ENCODE data around the gene MBD5.
"Not testable (repeated sequence)": the region's sequence is repeated elsewhere in the genome, so short reads cannot be mapped to it uniquely, and the experiment has no call there.

Gene MBD5

DNA sequence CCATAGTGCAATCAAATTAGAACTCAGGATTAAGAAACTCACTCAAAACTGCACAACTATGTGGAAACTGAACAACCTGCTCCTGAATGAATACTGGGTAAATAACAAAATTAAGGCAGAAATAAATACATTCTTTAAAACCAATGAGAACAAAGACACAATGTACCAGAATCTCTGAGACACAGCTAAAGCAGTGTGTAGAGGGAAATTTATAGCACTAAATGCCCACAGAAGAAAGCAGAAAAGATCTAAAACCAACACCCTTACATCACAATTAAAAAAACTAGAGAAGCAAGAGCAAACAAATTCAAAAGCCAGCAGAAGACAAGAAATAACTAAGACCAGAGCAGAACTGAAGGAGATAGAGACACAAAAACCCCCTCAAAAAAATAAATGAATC lies 18.5 kb upstream of the MBD5 start:
- not testable (repeated sequence) for H3K9me3 ChIP-seq (ENCODE audit: control insufficient read depth in 1 of 2, low read length in 2 of 2); H3K4me3 ChIP-seq (ENCODE audit: low read depth in 1 of 2, low read length in 2 of 2); H3K36me3 ChIP-seq (ENCODE audit: control insufficient read depth in 1 of 2, insufficient read depth in 2 of 2, low read length in 2 of 2); H3K4me1 ChIP-seq (ENCODE audit: control insufficient read depth in 1 of 2, insufficient read depth in 2 of 2, low read length in 2 of 2); H3K27me3 ChIP-seq (ENCODE audit: low read depth, low read length); H3K27ac ChIP-seq (ENCODE audit: low read length)

DNA sequence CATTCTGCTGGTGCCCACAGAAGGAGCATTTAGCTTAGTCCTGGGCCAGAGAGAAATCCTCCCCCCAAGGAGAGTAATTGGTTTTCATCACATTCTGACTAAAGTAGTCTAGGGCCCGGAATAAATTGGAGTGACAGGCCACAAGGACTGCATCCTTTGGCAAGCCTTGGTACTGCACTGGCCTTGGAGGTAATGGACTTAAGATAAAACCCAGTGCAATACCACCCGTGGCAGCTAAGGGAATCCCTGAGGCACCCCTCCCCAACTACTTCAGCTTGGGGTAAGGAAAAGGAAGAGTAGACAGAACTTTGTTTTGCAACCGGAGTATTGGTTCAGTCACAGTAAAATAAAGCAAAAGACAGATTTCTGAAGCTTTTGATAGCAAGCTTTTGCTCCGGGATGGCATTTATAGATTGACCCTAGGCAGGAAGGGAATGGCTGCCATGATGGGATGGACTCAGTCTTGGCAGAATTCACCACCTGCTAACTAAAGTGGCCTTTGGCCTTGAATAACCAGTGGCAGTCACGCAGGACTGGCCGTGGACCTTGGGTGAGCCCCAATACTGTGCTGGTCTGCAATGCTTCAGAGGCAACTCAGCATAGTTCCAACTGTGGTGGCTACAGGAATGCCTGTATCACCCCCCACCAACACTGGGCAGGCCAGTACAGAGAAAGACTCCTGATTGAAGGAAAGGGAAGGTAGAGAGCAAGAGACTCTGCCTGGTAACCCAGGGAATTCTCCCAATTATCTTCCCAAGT lies 14.5 kb upstream of the MBD5 start:
- Histone ChIP-seq H3K36me3 (ENCODE audit: control insufficient read depth in 1 of 2, insufficient read depth in 2 of 2, low read length in 2 of 2) (no peaks in the 10 kb centered on the region), H3K9me3 (ENCODE audit: control insufficient read depth in 1 of 2, low read length in 2 of 2) (peaks cover 0 to 3% of the 10 kb centered on the region in 2 donors), H3K4me3 (ENCODE audit: low read depth in 1 of 2, low read length in 2 of 2) (no peak overlapping the region), H3K27me3 (ENCODE audit: low read depth, low read length) (no peaks in the 10 kb centered on the region), H3K4me1 (ENCODE audit: control insufficient read depth in 1 of 2, insufficient read depth in 2 of 2, low read length in 2 of 2) (no peaks in the 10 kb centered on the region), H3K27ac (ENCODE audit: low read length) (no peak overlapping the region)

- Histone ChIP-seq H3K36me3 (ENCODE audit: control insufficient read depth in 1 of 2, insufficient read depth in 2 of 2, low read length in 2 of 2) (no peaks in the 10 kb centered on the region), H3K4me3 (ENCODE audit: low read depth in 1 of 2, low read length in 2 of 2) (no peak overlapping the region), H3K27ac (ENCODE audit: low read length) (no peak overlapping the region), H3K9me3 (ENCODE audit: control insufficient read depth in 1 of 2, low read length in 2 of 2) (peaks cover 0 to 3% of the 10 kb centered on the region in 2 donors), H3K27me3 (ENCODE audit: low read depth, low read length) (no peaks in the 10 kb centered on the region), H3K4me1 (ENCODE audit: control insufficient read depth in 1 of 2, insufficient read depth in 2 of 2, low read length in 2 of 2) (no peaks in the 10 kb centered on the region)
Measured at GRCh38 chr2:148007219-148007900, 13.5 kb upstream of the MBD5 start.

DNA sequence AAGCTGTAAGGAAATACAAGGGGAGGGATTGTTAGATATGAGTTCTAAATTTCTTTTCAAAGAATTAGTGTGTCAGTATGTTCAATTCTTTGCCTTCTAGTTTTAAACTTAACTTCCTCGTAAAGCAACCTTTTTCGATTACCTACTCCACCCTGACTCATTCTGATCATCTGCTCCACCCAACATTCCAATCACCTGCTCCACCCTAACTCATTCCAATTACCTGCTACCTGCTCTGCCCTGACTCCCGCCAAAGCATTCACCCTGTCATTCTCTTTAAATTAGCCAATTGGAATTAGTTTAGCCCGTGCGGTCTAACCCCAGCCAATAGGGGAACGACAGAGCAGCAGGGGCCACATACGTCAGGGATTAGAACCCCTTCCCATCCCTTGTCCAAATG lies 12.5 kb upstream of the MBD5 start:
- not testable (repeated sequence) for H3K9me3 ChIP-seq (ENCODE audit: control insufficient read depth in 1 of 2, low read length in 2 of 2); H3K27ac ChIP-seq (ENCODE audit: low read length); H3K4me1 ChIP-seq (ENCODE audit: control insufficient read depth in 1 of 2, insufficient read depth in 2 of 2, low read length in 2 of 2); H3K36me3 ChIP-seq (ENCODE audit: control insufficient read depth in 1 of 2, insufficient read depth in 2 of 2, low read length in 2 of 2); H3K27me3 ChIP-seq (ENCODE audit: low read depth, low read length); H3K4me3 ChIP-seq (ENCODE audit: low read depth in 1 of 2, low read length in 2 of 2)

- no peak overlapping the region for H3K4me3 ChIP-seq (ENCODE audit: low read depth in 1 of 2, low read length in 2 of 2)
- H3K27me3 ChIP-seq (ENCODE audit: low read depth, low read length): no peaks in the 10 kb centered on the region
- H3K9me3 ChIP-seq (ENCODE audit: control insufficient read depth in 1 of 2, low read length in 2 of 2): no peaks in the 10 kb centered on the region
- H3K36me3 ChIP-seq (ENCODE audit: control insufficient read depth in 1 of 2, insufficient read depth in 2 of 2, low read length in 2 of 2): no peaks in the 10 kb centered on the region
- peaks cover 0 to 4% of the 10 kb centered on the region in 2 donors for H3K4me1 ChIP-seq (ENCODE audit: control insufficient read depth in 1 of 2, insufficient read depth in 2 of 2, low read length in 2 of 2)
- no peak overlapping the region for H3K27ac ChIP-seq (ENCODE audit: low read length)
Measured at GRCh38 chr2:148013876-148014275, 7.0 kb upstream of the MBD5 start.

DNA sequence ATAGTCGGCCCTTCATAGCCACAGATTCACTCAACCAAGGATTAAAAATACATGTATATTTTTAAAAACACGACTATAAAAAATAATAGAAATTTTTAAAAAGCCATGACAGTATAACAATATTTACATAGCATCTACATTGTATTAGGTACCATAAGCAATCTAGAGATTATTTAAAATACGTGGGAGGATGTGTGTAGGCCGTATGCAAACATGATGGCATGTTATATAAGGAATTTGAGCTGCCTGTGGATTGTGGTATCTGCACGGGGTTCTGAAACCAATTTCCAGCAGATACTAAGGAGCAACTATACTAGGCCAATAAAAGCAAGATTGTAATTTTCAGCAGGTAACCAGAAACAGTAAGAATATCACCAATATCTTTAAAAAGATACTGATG lies 6.3 kb upstream of the MBD5 start:
- Histone ChIP-seq H3K4me1 (ENCODE audit: control insufficient read depth in 1 of 2, insufficient read depth in 2 of 2, low read length in 2 of 2) (peaks cover 0 to 11% of the 10 kb centered on the region in 2 donors), H3K4me3 (ENCODE audit: low read depth in 1 of 2, low read length in 2 of 2) (no peak overlapping the region), H3K27ac (ENCODE audit: low read length) (no peak overlapping the region), H3K36me3 (ENCODE audit: control insufficient read depth in 1 of 2, insufficient read depth in 2 of 2, low read length in 2 of 2) (no peaks in the 10 kb centered on the region), H3K9me3 (ENCODE audit: control insufficient read depth in 1 of 2, low read length in 2 of 2) (no peaks in the 10 kb centered on the region), H3K27me3 (ENCODE audit: low read depth, low read length) (no peaks in the 10 kb centered on the region)

DNA sequence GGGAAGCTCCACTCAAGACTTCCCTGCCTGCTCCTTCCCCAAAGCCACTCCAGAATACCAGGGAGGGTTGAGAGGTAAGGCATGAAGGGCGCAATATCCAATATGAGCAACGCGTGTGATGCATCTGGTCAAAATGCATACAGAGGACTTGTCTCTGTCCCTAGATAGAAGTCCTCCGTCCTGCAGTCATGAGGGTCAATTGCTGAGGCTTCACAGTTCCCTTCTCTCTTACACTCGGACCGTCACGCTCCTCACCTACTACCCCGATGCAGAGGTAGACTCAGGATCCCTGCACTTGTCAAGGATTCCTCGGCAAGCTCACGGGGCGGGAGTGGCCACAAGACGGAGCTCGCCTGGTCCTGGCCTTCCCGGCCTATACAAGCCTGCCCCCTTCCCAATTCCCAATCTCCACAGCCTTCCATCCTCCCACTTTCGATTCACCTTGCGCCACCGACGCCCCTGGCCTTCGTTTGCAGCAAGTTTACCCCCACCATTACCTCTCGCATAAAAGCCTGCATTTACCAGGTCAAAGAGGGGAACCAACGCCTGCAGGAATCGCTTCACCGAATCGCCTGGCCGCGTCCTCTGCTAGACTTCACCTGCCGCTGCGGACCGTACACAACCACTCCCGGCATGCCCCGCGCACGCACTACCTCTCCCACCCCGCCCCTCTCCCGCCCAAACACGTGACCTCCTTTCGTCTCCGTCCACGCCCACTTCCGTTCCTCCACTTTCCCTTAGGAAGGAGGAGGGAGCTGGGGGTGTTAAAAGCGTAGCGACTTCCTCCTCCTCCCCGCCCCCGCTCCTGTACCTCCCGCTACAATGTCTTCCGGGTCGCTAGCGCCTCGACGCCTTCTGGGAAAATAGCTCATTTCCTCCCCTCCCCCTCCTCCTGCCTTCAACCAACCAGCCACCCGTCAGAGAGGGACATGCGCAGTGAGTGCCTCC lies 506 bp upstream of the MBD5 start, which contains the start of gene ORC4:
Gene ORC4 (minus strand): TSS at position 627 of the 948 bp plus-strand sequence. CDS start 44,779 bp downstream, outside the sequence.
- no peaks in the 10 kb centered on the region for H3K36me3 ChIP-seq (ENCODE audit: control insufficient read depth in 1 of 2, insufficient read depth in 2 of 2, low read length in 2 of 2)
- no peaks in the 10 kb centered on the region for H3K27me3 ChIP-seq (ENCODE audit: low read depth, low read length)
- H3K4me1 ChIP-seq (ENCODE audit: control insufficient read depth in 1 of 2, insufficient read depth in 2 of 2, low read length in 2 of 2): peaks cover 0 to 22% of the 10 kb centered on the region in 2 donors
- peak within 1 kb of the TSS; percentile 92 to 94 for H3K4me3 ChIP-seq (ENCODE audit: low read depth in 1 of 2, low read length in 2 of 2)
- H3K9me3 ChIP-seq (ENCODE audit: control insufficient read depth in 1 of 2, low read length in 2 of 2): no peaks in the 10 kb centered on the region
- peak within 1 kb of the TSS; percentile 93 for H3K27ac ChIP-seq (ENCODE audit: low read length)

- Histone ChIP-seq H3K36me3 (ENCODE audit: control insufficient read depth in 1 of 2, insufficient read depth in 2 of 2, low read length in 2 of 2) (no peaks in the 10 kb centered on the region), H3K9me3 (ENCODE audit: control insufficient read depth in 1 of 2, low read length in 2 of 2) (no peaks in the 10 kb centered on the region), H3K4me3 (ENCODE audit: low read depth in 1 of 2, low read length in 2 of 2) (peak overlapping the region; percentile 92 to 94), H3K27me3 (ENCODE audit: low read depth, low read length) (no peaks in the 10 kb centered on the region), H3K27ac (ENCODE audit: low read length) (peak overlapping the region; percentile 93), H3K4me1 (ENCODE audit: control insufficient read depth in 1 of 2, insufficient read depth in 2 of 2, low read length in 2 of 2) (peaks cover 0 to 22% of the 10 kb centered on the region in 2 donors)
Measured at GRCh38 chr2:148021886-148022285, 995 bp downstream of the MBD5 start.

DNA sequence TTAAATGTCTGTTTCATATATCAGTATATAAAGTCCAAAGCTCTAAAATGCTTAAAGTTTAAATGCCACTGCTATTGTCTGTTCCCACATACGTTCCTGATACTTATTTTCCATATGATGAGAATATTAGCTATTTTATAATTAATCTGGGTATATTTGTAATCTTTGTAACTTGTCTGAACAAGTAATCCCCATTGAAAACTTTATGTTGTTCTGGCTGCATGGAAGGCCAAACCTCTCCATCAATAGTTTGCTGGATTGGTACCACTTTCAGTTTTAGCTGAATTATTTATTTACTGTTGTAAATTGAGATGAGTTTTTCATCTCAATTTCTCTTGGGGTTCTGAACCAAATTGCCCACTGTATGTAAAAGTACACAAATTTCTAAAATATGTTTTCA lies 1.5 kb downstream of the MBD5 start:
- peak overlapping the region; percentile 92 to 94 for H3K4me3 ChIP-seq (ENCODE audit: low read depth in 1 of 2, low read length in 2 of 2)
- H3K27ac ChIP-seq (ENCODE audit: low read length): peak overlapping the region; percentile 93
- H3K9me3 ChIP-seq (ENCODE audit: control insufficient read depth in 1 of 2, low read length in 2 of 2): no peaks in the 10 kb centered on the region
- H3K4me1 ChIP-seq (ENCODE audit: control insufficient read depth in 1 of 2, insufficient read depth in 2 of 2, low read length in 2 of 2): peaks cover 0 to 22% of the 10 kb centered on the region in 2 donors
- H3K27me3 ChIP-seq (ENCODE audit: low read depth, low read length): no peaks in the 10 kb centered on the region
- H3K36me3 ChIP-seq (ENCODE audit: control insufficient read depth in 1 of 2, insufficient read depth in 2 of 2, low read length in 2 of 2): no peaks in the 10 kb centered on the region

- Histone ChIP-seq H3K9me3 (ENCODE audit: control insufficient read depth in 1 of 2, low read length in 2 of 2) (no peaks in the 10 kb centered on the region), H3K36me3 (ENCODE audit: control insufficient read depth in 1 of 2, insufficient read depth in 2 of 2, low read length in 2 of 2) (no peaks in the 10 kb centered on the region), H3K27me3 (ENCODE audit: low read depth, low read length) (no peaks in the 10 kb centered on the region), H3K27ac (ENCODE audit: low read length) (no peak overlapping the region), H3K4me3 (ENCODE audit: low read depth in 1 of 2, low read length in 2 of 2) (peak overlapping the region; percentile 92 to 94), H3K4me1 (ENCODE audit: control insufficient read depth in 1 of 2, insufficient read depth in 2 of 2, low read length in 2 of 2) (peaks cover 0 to 22% of the 10 kb centered on the region in 2 donors)
Measured at GRCh38 chr2:148022882-148023281, 2.0 kb downstream of the MBD5 start.

DNA sequence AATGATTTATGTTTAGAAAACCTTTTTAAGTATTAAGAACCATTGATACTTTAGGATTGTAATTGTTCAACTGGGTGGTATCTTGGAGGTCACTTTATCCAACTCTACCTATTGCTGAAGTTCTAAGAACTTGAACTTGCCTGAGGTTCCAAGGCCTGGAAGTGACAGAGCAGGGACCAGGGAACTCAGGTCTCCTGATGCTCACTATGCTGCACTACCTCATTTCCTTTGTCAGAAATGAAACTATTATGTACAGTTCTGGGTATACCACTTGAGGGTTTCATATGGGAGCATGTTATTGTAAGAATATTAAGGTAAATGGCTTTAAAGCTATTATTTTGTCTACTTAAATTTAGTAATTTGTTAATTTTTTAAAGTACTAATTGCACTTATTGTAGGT lies 3.0 kb downstream of the MBD5 start:
- Histone ChIP-seq H3K36me3 (ENCODE audit: control insufficient read depth in 1 of 2, insufficient read depth in 2 of 2, low read length in 2 of 2) (no peaks in the 10 kb centered on the region), H3K9me3 (ENCODE audit: control insufficient read depth in 1 of 2, low read length in 2 of 2) (no peaks in the 10 kb centered on the region), H3K27me3 (ENCODE audit: low read depth, low read length) (no peaks in the 10 kb centered on the region), H3K27ac (ENCODE audit: low read length) (no peak overlapping the region), H3K4me3 (ENCODE audit: low read depth in 1 of 2, low read length in 2 of 2) (no peak overlapping the region), H3K4me1 (ENCODE audit: control insufficient read depth in 1 of 2, insufficient read depth in 2 of 2, low read length in 2 of 2) (peaks cover 0 to 18% of the 10 kb centered on the region in 2 donors)
